ENCODE data around the gene ROCK1. TPM values are rescaled to one million over a fixed set of nuclear protein-coding genes. Genes with fewer than 3 reads are reported as not detected.

Gene ROCK1
- total RNA-seq, 1 donor from 2014 or later, result 66.2 TPM

GRCh38 chr18:21000667-21001066, 110.9 kb downstream of the ROCK1 start:
- Histone ChIP-seq H3K27me3 (no peaks in the 10 kb centered on the region), H3F3A (ENCODE audit: low read depth) (no peaks in the 10 kb centered on the region), H3K36me3 (no peaks in the 10 kb centered on the region), H4K20me1 (ENCODE audit: low read depth) (no peaks in the 10 kb centered on the region), H3K4me3 (no peak overlapping the region), H3K27ac (no peak overlapping the region), H3K79me2 (ENCODE audit: low read depth) (peaks cover 10% of the 10 kb centered on the region), H3K4me2 (no peak overlapping the region), H3K9me3 (ENCODE audit: low read depth) (no peaks in the 10 kb centered on the region), H3K9ac (no peak overlapping the region), H3K4me1 (no peaks in the 10 kb centered on the region), H2AFZ (replicated peaks) (no peak overlapping the region)
- Mint-ChIP-seq H3K27ac (no peak overlapping the region), H3K4me3 (no peak overlapping the region), H3K36me3 (peaks cover 28% of the 10 kb centered on the region), H3K4me1 (peaks cover 7% of the 10 kb centered on the region), H3K27me3 (ENCODE audit: insufficient read depth, low read depth) (no peaks in the 10 kb centered on the region), H3K9me3 (no peaks in the 10 kb centered on the region)
- no peak for DNase-seq (ENCODE audit: low spot score)
- TF ChIP-seq, protein P1, sequence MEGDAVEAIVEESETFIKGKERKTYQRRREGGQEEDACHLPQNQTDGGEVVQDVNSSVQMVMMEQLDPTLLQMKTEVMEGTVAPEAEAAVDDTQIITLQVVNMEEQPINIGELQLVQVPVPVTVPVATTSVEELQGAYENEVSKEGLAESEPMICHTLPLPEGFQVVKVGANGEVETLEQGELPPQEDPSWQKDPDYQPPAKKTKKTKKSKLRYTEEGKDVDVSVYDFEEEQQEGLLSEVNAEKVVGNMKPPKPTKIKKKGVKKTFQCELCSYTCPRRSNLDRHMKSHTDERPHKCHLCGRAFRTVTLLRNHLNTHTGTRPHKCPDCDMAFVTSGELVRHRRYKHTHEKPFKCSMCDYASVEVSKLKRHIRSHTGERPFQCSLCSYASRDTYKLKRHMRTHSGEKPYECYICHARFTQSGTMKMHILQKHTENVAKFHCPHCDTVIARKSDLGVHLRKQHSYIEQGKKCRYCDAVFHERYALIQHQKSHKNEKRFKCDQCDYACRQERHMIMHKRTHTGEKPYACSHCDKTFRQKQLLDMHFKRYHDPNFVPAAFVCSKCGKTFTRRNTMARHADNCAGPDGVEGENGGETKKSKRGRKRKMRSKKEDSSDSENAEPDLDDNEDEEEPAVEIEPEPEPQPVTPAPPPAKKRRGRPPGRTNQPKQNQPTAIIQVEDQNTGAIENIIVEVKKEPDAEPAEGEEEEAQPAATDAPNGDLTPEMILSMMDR (IDR thresholded peaks at IDR 0.05), result no peak
- no peak for TF ChIP-seq EZH2 (IDR thresholded peaks at IDR 0.05)
- TF ChIP-seq EZH2phosphoT487 (IDR thresholded peaks at IDR 0.05), result no peak

DNA sequence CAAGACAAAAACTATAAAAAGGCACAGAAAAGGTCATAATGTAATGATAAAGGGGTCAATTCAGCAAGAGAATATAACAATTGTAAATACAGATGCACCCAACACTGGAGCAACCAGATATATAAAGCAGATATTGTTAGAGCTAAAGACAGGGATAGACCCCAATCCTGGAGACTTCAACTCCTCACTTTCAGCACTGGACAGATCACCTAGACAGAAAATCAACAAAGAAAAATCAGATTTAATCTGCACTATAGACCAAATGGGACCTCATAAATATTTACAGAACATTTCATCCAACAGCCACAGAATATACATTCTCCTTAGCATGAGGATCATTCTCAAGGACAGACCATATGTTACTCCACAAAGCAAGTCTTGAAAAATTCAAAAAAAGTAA, 114.2 kb downstream of the ROCK1 start:
- DNase-seq (ENCODE audit: low spot score), result no peak
- H3K36me3 ChIP-seq, result no peaks in the 10 kb centered on the region
- no peaks in the 10 kb centered on the region for H3K27me3 Mint-ChIP-seq (ENCODE audit: insufficient read depth, low read depth)
- no peaks in the 10 kb centered on the region for H3K4me1 ChIP-seq
- H3K27ac Mint-ChIP-seq, result no peak overlapping the region
- H3K4me1 Mint-ChIP-seq, result no peaks in the 10 kb centered on the region
- no peak overlapping the region for H3K4me3 Mint-ChIP-seq
- H3K4me2 ChIP-seq, result no peak overlapping the region
- H3K9me3 ChIP-seq (ENCODE audit: low read depth), result no peaks in the 10 kb centered on the region
- peaks cover 27% of the 10 kb centered on the region for H3K36me3 Mint-ChIP-seq
- H3K9ac ChIP-seq, result no peak overlapping the region
- H3K4me3 ChIP-seq, result no peak overlapping the region
- H3K9me3 Mint-ChIP-seq, result no peaks in the 10 kb centered on the region
- TF ChIP-seq, protein P1 (IDR thresholded peaks at IDR 0.05), result no peak
- no peak for TF ChIP-seq EZH2phosphoT487 (IDR thresholded peaks at IDR 0.05)
- TF ChIP-seq EZH2 (IDR thresholded peaks at IDR 0.05), result no peak
- H3K27ac ChIP-seq, result no peak overlapping the region
- peaks cover 10% of the 10 kb centered on the region for H3K79me2 ChIP-seq (ENCODE audit: low read depth)
- H3K27me3 ChIP-seq, result no peaks in the 10 kb centered on the region
- H3F3A ChIP-seq (ENCODE audit: low read depth), result no peaks in the 10 kb centered on the region
- no peaks in the 10 kb centered on the region for H4K20me1 ChIP-seq (ENCODE audit: low read depth)
- no peak overlapping the region for H2AFZ ChIP-seq (replicated peaks)

DNA sequence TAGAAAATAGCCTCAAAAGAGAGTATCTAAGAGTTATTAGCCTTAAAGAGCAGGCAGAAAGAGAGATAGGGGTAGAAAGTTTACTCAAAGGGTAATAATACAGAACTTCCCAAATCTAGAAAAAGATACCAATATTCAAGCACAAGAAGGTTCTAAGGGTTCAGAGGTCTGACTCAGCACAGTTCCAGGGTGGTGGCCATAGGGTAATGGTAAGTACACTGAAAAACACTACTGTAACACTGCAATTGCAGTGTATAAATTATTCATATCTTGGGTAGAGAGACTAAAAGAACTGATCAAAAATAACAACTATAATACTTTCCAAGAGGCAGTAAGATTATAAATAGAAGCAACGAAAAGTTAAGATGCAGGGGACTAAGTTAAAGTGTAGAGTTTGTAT, 115.2 kb downstream of the ROCK1 start:
- no peaks in the 10 kb centered on the region for H3F3A ChIP-seq (ENCODE audit: low read depth)
- no peaks in the 10 kb centered on the region for H3K9me3 Mint-ChIP-seq
- no peaks in the 10 kb centered on the region for H3K4me1 Mint-ChIP-seq
- H3K27ac Mint-ChIP-seq, result no peak overlapping the region
- no peaks in the 10 kb centered on the region for H3K36me3 ChIP-seq
- no peaks in the 10 kb centered on the region for H3K27me3 Mint-ChIP-seq (ENCODE audit: insufficient read depth, low read depth)
- no peak for DNase-seq (ENCODE audit: low spot score)
- no peaks in the 10 kb centered on the region for H3K4me1 ChIP-seq
- no peak overlapping the region for H2AFZ ChIP-seq (replicated peaks)
- TF ChIP-seq EZH2phosphoT487 (IDR thresholded peaks at IDR 0.05), result no peak
- TF ChIP-seq, protein P1 (IDR thresholded peaks at IDR 0.05), result no peak
- no peak for TF ChIP-seq EZH2 (IDR thresholded peaks at IDR 0.05)
- no peak overlapping the region for H3K9ac ChIP-seq
- H3K9me3 ChIP-seq (ENCODE audit: low read depth), result no peaks in the 10 kb centered on the region
- H4K20me1 ChIP-seq (ENCODE audit: low read depth), result no peaks in the 10 kb centered on the region
- H3K4me2 ChIP-seq, result no peak overlapping the region
- peaks cover 26% of the 10 kb centered on the region for H3K36me3 Mint-ChIP-seq
- no peak overlapping the region for H3K27ac ChIP-seq
- H3K27me3 ChIP-seq, result no peaks in the 10 kb centered on the region
- no peak overlapping the region for H3K4me3 ChIP-seq
- H3K4me3 Mint-ChIP-seq, result no peak overlapping the region
- H3K79me2 ChIP-seq (ENCODE audit: low read depth), result peaks cover 10% of the 10 kb centered on the region
